Brain microvascular endothelial cell (primary cell): ENCODE data around the gene LRFN3.

Experiments
- DNase-seq: peaks from one replicate; pipeline ENCODE4 v3.0.0-alpha.2; 2020
- H3K27ac ChIP-seq: fragments of 250-450 bp; sonication (Bioruptor Pico); 2 replicates; pipeline ENCODE4 v1.5.1; 2020; ENCODE audit warnings: mild to moderate bottlenecking, moderate library complexity
- H3K27me3 ChIP-seq: fragments of 250-450 bp; sonication (Bioruptor Pico); replicated peaks from 2 replicates; pipeline ENCODE4 v1.5.1; 2020; ENCODE audit warnings: mild to moderate bottlenecking
- H3K36me3 ChIP-seq: fragments of 250-450 bp; sonication (Bioruptor Pico); replicated peaks from 2 replicates; pipeline ENCODE4 v1.5.1; 2020; ENCODE audit warnings: mild to moderate bottlenecking
- H3K4me3 ChIP-seq: 2 replicates; pipeline ENCODE4 v1.5.1; 2011; ENCODE audit warnings: low read depth, mild to moderate bottlenecking, control low read depth, low read length, moderate library complexity
- CTCF ChIP-seq: IDR thresholded peaks from 2 replicates; pipeline ENCODE4 v1.5.1; 2011; ENCODE audit warnings: low read depth, mild to moderate bottlenecking, moderate library complexity, low read length, control low read depth, inconsistent platforms; ENCODE audit errors: missing control alignments
- in situ Hi-C: cut with HindIII; loops from 2 replicates; pipeline ENCODE4 v1.10.0; 2017; ENCODE audit warnings: low sequenced_read_pairs, low pct_ligation_motif_present

The LRFN3 gene

GRCh38 chr19:35931874-35932202 is 4.3 kb upstream of the LRFN3 start:
- no peak for DNase-seq
- Histone ChIP-seq H3K36me3 (no peaks in the 10 kb centered on the region), H3K4me3 (no peak overlapping the region), H3K27ac (no peak overlapping the region), H3K27me3 (no peaks in the 10 kb centered on the region)
- TF ChIP-seq CTCF, result no peak
- in situ Hi-C loops, result no loop called here

- H3K27me3 ChIP-seq, result no peaks in the 10 kb centered on the region
- no peak overlapping the region for H3K27ac ChIP-seq
- no peaks in the 10 kb centered on the region for H3K36me3 ChIP-seq
- in situ Hi-C loops, result no loop called here
- no peak overlapping the region for H3K4me3 ChIP-seq
- TF ChIP-seq CTCF, result no peak
- DNase-seq, result no peak
These were observed 3.8 kb upstream of the LRFN3 start for GRCh38 chr19:35932291-35932936.

- in situ Hi-C loops, result no loop called here
- no peaks in the 10 kb centered on the region for H3K27me3 ChIP-seq
- H3K27ac ChIP-seq, result no peak overlapping the region
These were observed 629 bp downstream of the LRFN3 start for GRCh38 chr19:35936738-35937268.

GRCh38 chr19:35937345-35938281 is 1.4 kb downstream of the LRFN3 start:
- DNase-seq, result no peak
- Histone ChIP-seq H3K36me3 (peaks cover 2% of the 10 kb centered on the region), H3K27ac (no peak overlapping the region), H3K27me3 (no peaks in the 10 kb centered on the region), H3K4me3 (peak overlapping the region; percentile 64)
- in situ Hi-C loops, result no loop called here
- TF ChIP-seq CTCF, result no peak

More at GRCh38 chr19:35936738-35937268, 629 bp downstream of the LRFN3 start:
- DNase-seq, result no peak
- peaks cover 2% of the 10 kb centered on the region for H3K36me3 ChIP-seq
- H3K4me3 ChIP-seq, result peak overlapping the region; percentile 64
- TF ChIP-seq CTCF, result no peak

DNA sequence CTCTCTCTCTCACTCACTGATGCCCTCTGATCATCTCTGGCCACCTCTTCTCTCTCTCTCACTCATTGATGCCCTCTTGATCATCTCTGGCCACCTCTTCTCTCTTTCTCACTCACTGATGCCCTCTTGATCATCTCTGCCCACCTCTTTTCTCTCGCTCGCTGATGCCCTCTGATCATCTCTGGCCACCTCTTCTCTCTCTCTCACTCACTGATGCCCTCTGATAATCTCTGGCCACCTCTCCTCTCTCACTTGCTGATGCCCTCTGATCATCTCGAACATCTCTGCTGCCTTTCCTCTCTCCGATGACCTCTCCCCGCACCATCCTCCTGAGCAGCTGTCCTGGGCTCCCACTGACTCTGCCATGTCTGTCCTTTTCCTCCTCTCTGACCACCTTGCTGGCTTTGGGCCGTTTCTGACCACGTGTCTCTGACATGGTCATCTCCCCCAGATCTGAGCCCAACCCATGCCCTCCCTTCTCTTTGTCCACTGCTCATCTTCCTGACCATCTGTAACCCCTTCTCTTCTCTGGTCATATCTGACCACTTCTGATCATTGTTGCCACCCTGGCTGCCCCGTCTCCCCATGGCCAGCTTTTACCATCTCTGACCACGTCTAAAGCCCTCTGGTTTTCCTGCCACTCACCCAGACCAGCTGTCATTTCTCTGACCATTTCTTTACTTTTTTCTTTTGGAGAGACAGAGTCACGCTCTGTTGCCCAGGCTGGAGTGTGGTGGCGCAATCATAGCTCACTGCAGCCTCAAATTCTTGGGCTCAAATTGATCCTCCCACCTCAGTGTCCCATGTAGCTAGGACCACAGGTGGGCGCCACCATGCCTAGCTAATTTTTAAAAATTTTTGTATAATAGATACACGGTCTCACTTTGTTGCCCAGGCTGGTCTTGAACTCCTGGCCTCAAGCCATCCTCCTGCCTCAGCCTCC is 2.4 kb downstream of the LRFN3 start:
- in situ Hi-C loops, result no loop called here
- no peaks in the 10 kb centered on the region for H3K27me3 ChIP-seq
- H3K27ac ChIP-seq, result no peak overlapping the region
- peaks cover 2% of the 10 kb centered on the region for H3K36me3 ChIP-seq
- H3K4me3 ChIP-seq, result peak overlapping the region; percentile 5
- DNase-seq, result no peak
- TF ChIP-seq CTCF, result peak; percentile 10
